Ramos (cell line): ENCODE measurements around the gene CAPN15.
"Not testable (repeated sequence)": the region's sequence is repeated elsewhere in the genome, so short reads cannot be mapped to it uniquely, and the experiment has no call there.

Experiments used
- in situ Hi-C: fragments of 300-500 bp; cut with MboI; formaldehyde crosslinking; loops from one replicate; pipeline ENCODE4 v1.14.3; 2022; ENCODE audit warnings: low sequenced_read_pairs; ENCODE audit not compliant: unreplicated experiment

Gene CAPN15

DNA sequence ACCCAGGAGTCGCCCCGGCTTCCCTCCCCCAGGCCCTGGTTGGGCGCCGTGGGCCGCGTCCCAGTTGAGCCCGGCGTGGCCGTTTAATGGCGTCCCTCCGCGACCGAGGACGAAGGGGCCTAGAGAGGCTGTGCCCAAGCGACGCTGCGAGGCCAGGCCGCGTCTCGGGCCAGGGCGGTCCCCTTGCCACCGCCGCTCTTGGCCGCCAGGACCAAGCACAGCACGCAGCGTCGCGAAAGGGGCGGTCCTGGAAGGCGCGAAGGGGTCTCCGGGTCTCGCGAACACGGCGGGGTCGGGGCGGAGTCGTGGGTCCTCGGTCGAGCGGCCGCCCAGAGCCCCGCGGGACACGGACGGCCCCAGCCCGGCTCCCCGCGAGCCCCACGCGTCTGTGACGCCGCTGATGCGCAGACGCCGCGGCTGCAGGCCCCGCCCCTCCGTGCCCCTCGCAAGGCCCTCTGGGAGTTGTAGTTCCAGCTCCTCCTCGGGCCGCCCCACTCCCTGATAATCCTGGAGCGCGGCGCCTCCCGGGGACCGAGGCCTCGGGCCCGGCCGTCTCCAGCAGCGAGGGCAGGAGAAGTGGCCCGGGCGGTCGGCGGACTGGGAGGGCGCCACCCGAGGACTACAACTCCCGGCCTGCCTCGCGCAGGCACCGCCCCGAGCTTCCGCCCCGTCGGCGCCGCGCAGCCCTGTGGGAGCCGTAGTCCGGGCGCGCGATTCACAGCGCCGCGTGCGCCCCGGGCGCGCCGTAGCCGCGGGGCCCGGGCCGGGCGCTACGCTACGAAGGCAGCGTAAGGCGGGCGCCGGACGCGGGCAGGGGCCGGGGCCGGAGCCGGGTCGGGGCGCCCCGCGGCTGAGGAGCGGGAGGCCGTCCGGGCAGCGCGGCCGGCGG is at the start of gene CAPN15:
TSS of gene CAPN15 (plus strand) at position 698 of the 889 bp plus-strand sequence. CDS start 19,127 bp downstream, outside the sequence.
- in situ Hi-C loops = no loop called here

DNA sequence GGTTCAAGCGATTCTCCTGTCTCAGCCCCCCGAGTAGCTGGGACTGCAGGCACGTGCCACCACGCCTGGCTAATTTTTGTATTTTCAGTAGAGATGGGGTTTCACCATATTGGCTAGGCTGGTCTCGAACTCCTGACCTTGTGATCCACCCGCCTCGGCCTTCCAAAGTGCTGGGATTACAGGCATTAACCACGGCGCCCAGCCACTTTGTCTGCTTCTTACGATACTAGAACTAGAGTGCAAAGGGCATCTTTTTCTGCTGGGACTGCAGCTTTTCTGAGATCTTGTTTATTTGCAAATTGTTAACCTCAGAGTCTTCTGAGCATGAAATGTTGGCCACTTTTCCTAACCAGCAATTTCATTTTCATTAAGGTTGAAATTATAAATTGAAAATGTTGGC is 49.2 kb upstream of the CAPN15 start:
- in situ Hi-C loops = not testable (repeated sequence)

DNA sequence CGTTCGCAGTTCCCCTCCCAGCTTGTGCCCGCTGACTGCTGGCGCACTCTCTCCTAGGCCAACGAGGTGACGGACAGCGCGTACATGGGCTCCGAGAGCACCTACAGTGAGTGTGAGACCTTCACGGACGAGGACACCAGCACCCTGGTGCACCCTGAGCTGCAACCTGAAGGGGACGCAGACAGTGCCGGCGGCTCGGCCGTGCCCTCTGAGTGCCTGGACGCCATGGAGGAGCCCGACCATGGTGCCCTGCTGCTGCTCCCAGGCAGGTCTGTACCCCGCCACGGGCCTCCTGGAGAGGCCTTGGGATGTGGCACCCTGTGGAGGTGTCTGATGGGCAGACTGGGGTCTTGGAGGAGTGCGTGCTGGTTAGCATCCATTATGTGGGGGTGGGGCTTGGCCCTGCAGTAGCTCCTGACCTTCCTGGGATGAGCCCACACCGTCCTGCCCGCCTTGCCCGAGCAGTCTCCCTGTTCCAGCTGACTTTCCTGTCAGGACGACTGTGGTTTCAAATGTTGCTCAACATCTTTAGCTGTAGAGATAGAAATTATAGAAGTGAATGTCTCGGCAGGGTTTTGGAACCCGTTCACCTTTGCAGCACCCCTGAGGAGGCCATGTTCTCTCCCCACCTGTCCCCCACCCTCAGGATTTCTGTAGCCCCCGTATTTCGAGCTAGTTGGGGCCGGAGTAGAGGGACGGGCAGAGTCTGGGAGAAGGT is 44.9 kb upstream of the CAPN15 start:
- in situ Hi-C loops = no loop called here

DNA sequence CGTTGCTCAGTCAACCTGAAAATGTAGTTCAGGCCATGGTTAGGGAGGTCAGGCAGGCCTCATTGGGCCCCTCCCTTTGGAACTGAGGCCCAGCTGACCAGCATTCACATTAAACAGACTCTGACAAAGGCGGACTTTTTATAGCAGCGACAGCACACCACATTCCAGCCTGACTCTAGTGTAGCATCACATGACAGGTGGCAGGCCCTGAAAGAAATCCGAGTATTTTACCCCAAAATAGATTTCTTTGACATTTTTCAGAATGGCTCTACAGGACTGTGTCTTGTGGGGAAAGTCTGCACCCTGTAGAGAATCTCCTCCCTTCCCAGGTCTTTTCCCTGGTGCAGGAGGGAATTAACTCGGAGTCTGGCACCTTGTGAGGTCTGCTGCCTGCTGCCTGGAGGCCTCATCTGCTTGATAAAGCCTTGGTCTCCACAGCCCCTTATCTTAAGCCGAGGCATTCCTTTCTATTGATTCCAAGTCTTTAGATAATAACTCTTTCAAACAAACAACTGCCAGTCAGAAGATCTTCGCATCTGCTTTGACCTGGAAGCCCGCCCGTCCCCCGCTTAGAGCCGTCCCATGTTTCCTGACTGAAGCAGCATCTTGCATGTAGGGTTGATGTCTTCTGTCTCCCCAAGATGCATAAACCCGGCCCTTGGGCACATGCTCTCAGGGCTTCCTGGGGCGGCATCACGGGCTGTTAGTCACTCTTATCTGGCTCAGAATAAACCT is 44.0 kb upstream of the CAPN15 start:
- in situ Hi-C loops = no loop called here

DNA sequence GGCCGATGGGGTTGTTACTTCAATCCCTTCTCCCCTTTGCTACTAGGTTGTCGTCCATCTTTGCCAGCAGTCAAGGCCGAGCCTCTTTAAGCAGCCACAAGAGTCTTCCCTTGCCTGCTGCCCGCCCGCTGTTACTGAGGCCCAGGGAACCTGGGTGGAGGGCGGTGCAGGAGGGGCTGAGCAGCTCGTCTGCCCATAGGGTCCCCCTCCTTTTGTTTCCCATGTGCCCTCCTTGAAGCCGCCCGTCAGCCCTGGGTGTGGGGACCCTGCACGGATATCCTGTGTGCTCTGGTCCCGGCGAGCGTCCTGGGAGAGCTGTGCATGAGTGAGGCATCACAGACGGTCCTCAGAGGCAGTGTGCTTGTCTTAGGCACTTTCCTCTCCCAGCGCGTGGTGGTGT is 37.9 kb upstream of the CAPN15 start:
- in situ Hi-C loops = no loop called here

DNA sequence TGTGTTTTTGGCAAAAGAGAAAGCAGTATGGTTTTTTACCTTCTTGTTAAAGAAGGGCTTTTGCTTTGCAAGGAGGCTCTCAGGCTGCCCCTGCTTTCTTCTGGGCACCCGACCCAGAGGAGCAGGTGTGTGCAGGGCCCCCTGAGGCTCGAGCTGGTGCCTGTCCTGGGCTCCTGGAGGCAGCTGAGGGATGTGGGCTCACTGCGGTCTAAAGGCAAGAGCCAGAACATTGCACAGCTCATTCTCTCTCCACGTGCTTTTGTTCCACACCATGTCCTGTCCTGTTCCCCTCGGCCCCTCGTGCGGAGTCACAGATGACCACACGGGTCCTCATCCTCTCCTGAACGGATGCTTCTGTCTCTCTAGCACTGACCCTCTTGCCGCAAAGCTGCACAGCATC is 36.7 kb upstream of the CAPN15 start:
- in situ Hi-C loops = no loop called here

DNA sequence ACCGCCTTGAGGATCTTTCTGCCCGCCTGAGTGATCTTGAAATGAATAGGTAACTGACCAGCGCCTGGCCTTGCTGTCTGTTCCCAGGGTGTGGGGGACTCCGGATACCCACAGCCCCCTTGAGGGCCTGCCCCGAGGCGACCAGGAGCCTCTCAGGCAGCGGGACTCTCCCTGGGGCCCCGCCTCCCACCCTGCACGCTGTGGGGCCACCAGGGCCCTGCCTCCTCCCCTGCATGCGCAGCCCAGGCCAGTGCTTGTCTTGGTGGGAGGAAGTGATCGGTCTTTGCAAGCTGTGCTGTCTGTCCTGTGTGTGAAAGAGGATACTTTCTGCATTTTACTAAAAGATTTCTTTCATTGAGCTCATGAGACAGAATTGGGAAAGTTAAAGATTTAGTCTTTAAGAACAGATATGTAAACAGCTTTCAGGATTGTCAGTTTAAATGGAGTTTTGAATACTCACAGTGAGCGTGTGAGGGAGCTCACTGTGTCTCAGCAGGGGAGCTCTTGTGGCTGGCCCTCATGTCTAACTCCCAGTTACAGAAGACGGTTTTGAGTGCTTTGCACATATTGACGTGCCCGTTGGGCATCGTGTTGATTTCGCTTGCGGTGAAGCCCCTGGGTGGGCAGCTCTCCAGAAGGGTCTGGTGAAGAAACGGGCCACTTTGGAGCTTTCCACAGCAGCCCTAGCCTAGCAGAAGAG is 36.1 kb upstream of the CAPN15 start:
- in situ Hi-C loops = no loop called here

DNA sequence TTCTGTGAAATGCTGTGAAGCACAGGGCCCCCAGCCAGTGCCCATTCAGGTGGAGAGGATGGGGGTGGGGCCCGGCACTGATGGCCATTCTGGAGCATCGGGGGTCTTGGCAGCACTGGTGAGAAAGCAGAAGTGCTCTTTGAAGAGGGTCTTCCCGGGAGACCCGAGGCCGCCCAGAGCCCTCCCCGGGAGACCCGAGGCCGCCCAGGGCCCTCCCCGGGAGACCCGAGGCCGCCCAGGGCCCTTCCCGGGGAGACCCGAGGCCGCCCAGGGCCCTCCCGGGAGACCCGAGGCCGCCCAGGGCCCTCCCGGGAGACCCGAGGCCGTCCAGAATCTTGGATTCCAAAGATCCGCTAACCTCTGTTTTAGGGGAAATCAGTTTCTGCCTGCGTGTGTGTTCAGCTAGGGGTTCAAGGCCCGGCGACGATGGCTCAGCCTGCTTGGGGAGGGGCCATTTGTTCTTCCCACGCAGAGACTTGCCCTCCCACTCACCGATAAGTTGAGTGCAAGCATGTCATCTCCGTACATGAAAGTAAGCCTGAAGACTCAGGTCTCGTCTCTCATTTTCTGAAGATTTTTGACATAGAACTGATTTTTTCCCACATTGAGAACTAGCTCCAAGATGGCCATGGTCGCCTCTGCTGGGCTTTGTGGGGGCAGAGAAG is 35.2 kb upstream of the CAPN15 start:
- in situ Hi-C loops = no loop called here

DNA sequence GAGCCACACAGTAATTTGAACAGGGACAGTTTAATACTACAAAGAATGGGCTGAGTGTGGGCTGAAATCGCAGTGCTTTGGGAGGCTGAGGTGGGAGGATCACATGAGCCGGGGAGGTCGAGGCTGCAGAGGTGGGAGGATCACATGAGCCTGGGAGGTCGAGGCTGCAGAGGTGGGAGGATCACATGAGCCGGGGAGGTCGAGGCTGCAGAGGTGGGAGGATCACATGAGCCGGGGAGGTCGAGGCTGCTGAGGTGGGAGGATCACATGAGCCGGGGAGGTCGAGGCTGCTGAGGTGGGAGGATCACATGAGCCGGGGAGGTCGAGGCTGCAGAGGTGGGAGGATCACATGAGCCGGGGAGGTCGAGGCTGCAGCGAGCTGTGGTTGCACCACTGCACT is 32.8 kb upstream of the CAPN15 start:
- in situ Hi-C loops = not testable (repeated sequence)

DNA sequence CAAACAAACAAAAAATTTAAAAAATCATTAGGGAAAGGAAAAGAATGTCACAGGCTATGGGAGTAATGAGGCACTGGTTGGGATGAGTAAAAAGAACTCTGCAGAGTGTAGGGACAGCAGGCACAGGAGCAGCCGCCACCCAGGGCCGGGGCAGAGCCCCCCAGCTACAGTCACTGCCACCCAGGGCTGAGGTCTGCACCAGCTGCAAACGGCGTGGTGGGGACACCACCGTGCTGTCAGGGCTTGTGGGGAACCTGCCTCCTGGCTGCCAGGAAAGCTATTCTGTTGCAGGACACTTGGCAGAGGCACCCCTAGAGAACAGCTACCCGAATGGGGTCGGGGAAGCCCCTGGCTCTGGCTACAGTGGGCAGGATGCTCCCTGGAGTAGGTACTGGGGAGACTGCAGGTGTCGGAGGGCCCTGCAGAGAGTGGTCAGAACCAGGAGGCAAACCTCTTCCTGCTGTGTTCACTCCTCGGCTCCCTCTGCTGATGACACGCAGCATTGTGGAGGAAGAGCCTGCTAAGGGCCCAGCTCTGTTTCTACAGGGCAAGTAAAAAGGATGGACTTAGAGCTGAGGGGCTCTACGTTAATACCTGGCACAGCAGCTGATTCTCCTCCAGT is 32.3 kb upstream of the CAPN15 start:
- in situ Hi-C loops = no loop called here

DNA sequence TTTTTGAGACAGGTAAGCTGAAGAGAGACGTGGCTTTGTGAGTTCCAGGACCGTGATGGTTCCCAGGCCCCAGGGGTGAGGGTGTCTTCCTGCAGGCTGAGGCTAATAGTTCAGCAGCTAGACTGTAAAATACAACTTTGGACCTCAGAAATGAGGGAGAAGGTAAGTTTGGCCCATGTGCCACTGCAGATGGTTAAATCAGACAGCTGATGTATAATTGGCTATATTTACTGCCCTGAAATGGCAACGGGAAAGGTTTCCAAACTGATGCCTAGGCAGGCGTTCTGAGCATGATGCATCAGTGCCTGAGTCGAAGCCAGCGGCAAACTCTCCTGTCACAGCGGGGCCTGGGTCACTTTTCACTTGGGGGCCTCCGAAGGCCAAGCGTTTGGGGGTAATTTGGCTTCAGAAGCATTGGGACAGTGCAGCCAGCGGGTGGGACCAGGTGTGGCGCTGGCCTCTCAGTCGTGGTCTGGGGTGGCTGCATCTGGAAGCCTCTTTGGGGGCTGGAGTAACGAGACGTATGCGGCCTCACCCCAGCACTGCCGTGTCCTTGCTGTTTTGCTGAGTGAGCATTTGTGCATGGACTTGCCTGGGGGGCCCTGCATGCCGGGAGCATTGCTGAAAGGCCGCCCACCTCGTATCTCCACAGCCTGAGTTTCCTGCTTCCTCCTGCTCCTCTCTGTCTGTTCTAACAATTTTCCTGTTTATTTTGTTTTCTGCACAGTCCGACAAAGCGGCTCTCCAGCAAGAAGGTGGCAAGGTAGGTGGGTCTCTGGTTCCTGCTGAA is 31.2 kb upstream of the CAPN15 start:
- in situ Hi-C loops = no loop called here

DNA sequence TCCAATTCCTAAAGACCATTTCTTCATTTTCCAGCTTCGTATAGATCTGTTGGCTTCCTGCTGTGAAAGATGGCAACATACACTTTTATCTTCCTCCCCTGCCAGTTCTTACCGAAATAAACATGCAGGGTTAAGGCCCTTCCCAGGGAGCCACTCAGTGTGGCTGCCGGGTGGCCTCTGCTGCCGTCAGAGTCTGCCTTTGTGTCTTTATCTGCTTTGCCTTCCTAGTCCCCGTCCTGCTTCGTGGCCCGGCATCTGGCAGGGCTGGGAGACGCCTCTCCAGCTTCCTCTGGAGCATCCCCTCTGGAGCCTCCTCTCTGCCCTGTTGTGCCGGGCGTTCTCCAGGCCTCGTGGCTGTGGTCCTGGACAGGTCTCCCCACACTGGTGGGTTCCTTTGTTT is 30.3 kb upstream of the CAPN15 start:
- in situ Hi-C loops = no loop called here

DNA sequence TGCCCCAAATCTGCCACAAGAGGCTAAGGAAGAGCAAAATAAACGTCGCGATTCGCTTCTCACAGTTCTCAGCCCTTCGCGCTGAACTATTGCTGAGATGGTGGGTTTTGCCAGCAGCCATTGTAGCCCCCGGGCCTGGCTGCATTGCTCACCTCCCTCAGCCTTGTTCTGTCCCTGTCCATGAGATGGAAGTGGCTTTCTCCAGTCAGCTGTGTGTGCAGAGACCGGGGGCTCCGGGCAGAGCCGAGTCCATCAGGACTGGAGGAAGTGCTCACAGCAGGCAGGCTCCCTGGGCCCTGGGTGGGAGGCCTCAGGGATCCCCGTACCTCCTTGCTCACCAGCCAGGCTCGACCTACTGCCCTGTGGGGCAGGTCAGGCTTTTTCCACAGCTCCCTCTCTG is 27.6 kb upstream of the CAPN15 start:
- in situ Hi-C loops = no loop called here

DNA sequence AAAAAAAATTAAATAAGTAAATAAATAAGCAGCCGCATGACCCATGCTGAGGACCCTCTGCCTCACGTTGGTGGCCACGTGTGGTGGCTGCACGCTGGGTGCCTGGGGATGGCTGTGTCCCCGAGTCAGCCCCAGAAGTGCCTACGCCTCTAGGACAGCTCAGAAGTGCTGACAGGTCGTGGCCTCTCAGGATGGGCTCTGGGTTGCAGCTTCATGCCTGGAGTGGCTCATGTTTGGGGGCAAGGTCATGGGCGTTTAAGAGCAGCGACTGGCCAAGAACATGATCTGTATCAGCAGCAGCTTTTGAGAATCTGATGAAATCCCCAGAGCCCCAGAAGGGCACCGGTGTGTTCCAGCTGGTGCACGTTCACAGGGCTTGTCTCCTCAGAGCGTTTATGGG is 26.8 kb upstream of the CAPN15 start:
- in situ Hi-C loops = no loop called here

DNA sequence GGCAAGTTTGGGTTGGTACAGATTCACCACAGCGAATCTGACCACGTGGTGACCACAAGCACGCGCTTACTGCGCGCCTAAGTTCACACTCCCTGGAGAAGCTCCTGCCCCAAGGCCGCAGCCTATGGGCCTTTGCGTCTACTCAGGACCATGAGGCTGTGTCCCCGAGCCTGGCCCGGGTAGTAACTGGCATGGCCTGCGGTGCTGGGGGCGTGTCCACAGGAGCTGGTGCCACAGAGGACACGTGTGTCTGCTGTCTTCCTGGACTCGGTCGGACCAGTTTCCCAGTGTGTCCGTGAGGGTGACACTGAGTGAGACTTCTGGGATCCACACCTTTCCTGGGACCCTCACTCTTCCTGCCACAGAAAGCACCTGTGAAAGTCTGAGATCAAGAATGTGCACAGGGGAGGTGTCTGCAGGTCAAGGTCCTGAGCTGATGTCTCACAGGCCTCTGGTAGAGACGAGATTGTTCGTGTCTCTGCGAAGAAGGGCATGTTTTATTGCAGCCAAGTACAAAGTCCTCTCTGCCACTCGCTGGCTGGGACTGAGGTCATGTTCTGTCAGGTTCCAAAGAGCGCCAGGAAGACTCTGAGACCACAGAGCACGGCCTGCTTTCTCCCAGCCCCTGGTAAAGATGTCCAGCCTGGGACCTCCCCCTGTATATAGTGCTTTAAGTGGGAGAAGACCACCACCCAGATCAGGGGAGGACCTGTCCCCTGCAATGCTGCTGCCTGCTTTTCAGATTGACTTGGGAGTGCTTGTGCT is 25.2 kb upstream of the CAPN15 start:
- in situ Hi-C loops = no loop called here

DNA sequence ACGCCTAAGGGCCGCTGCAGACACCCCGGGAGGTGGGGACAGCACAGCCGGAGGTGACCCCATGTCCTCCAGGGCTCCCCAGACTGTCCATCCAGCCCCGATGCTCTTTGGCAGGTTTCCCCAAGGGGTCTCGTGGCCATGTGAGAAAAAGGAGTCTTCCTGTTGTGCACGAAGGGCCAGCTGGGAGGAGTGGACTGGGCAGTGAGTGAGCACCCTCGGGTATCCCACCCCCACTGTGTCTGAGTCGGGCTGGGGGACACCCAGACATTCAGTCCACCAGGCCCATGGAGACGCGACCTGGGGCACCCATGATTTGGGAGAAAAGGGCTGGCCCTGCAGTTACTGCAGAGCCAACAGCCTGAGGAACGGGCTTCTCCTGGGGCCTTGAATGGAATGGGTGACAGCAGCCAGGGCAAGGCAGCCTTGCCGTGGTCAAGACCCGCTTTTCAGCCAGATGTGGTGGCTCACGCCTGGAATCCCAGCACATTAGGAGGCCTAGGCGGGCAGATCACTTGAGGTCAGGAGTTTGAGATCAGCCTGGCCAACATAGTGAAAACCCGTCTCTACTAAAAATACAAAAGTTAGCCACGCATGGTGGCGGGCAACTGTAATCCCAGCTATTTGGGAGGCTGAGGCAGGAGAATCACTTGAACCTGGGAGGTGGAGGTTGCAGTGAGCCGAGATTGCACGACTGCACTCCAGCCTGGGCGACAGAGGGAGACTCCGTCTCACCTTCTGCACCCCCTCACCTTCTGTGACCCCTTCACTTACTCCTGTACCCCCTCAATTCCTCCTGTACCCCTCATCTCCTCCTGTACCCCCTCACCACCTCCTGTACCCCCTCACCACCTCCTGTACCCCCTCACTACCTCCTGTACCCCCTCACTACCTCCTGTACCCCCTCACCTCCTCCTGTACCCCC is 24.1 kb upstream of the CAPN15 start:
- in situ Hi-C loops = no loop called here
